ENCODE measurements around the gene GNPTG. TPM values are rescaled to one million over a fixed set of nuclear protein-coding genes. Genes with fewer than 3 reads are reported as not detected.

Gene GNPTG
- total and polyA plus RNA-seq, 9 of the 15 experiments (the other 6 are each of a cell fraction or from before 2014, with no cell fraction given) = 0.69 to 33.3 (median 13.6) TPM

DNA sequence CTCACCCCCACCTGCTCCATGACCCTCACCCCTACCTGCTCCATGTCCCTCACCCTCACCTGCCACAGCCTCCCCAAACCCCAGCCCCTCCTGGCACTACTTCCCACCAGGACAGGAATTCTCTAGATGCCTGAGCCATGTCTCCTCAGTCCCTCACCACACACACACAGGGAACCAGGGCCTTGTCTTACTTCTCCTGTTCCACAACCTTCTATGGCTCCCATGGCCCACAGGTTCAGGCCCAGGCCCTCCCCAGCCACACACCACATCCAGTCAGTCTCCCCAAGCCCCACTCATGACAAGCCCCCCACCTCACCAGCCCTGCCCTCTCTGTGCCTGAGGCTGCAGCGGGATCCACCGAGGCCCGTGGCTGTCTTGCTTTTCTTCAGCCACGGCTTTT, 45.4 kb upstream of the GNPTG start:
- no peak for FAIRE-seq
- no peak overlapping the region for H2AFZ ChIP-seq (ENCODE audit: low read depth, low read length)

More for the DNA sequence above, 45.4 kb upstream of the GNPTG start:
- no peak overlapping the region for H3K4me2 ChIP-seq (ENCODE audit: insufficient read depth, low read length)
- H3K4me1 ChIP-seq (replicated peaks in 1 of 2; ENCODE audit: control insufficient read depth in 2 of 2, insufficient read depth in 2 of 2, low read length in 2 of 2) = peaks cover 15 to 60% of the 10 kb centered on the region in 2 experiments
- no peaks in the 10 kb centered on the region for H3K9me3 ChIP-seq (replicated peaks; ENCODE audit: control insufficient read depth, insufficient read depth, low read depth, low read length)
- H3K4me3 ChIP-seq = no peak overlapping the region
- 54% methylated on average over 4 of the region's 4 CpGs for WGBS (ENCODE audit: insufficient coverage, low coverage, missing lambda C conversion rate)
- H3K79me2 ChIP-seq (ENCODE audit: control insufficient read depth, insufficient read depth, low read length) = peaks cover 19% of the 10 kb centered on the region
- BruUV-seq (replicated peaks) = no TSS peak
- TF ChIP-seq, protein P1, sequence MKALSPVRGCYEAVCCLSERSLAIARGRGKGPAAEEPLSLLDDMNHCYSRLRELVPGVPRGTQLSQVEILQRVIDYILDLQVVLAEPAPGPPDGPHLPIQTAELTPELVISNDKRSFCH (CRISPR knock-in tag; IDR thresholded peaks at IDR 0.05) = no peak
- TF ChIP-seq, protein P1 (tag; IDR thresholded peaks at IDR 0.05) = no peak
- TF ChIP-seq, protein P2, sequence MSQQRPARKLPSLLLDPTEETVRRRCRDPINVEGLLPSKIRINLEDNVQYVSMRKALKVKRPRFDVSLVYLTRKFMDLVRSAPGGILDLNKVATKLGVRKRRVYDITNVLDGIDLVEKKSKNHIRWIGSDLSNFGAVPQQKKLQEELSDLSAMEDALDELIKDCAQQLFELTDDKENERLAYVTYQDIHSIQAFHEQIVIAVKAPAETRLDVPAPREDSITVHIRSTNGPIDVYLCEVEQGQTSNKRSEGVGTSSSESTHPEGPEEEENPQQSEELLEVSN (IDR thresholded peaks at IDR 0.05; ENCODE audit: borderline replicate concordance in 1 of 2, extremely low read depth in 1 of 2, insufficient read depth in 1 of 2, insufficient read length in 1 of 2, low read depth in 1 of 2, low read length in 1 of 2, poor library complexity in 1 of 2, severe bottlenecking in 1 of 2) = no peak
- TF ChIP-seq, protein P3, sequence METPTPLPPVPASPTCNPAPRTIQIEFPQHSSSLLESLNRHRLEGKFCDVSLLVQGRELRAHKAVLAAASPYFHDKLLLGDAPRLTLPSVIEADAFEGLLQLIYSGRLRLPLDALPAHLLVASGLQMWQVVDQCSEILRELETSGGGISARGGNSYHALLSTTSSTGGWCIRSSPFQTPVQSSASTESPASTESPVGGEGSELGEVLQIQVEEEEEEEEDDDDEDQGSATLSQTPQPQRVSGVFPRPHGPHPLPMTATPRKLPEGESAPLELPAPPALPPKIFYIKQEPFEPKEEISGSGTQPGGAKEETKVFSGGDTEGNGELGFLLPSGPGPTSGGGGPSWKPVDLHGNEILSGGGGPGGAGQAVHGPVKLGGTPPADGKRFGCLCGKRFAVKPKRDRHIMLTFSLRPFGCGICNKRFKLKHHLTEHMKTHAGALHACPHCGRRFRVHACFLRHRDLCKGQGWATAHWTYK (CRISPR knock-in tag; IDR thresholded peaks at IDR 0.05) = no peak
- no peak for TF ChIP-seq ELF2 (CRISPR knock-in tag; IDR thresholded peaks at IDR 0.05)
- CTCF ChIA-PET (ENCODE audit: low intra/inter-chr PET ratio) = no interaction called here
- H3K9ac ChIP-seq (ENCODE audit: insufficient read depth in 1 of 2, low read depth in 2 of 2, low read length in 2 of 2) = peak overlapping the region in 1 of 2 experiments; percentile 58; a peak in 2 of 4 replicates
- peaks cover 9% of the 10 kb centered on the region for H3K9me1 ChIP-seq (ENCODE audit: control insufficient read depth, insufficient read depth, low read length)
- POLR2A ChIA-PET = interaction anchor here (0.6 kb wide), 1 partner anchor 8 kb away, joined by 3 read pairs; no protein-coding TSS in a partner anchor
- H3K36me3 ChIP-seq (ENCODE audit: control insufficient read depth, insufficient read depth, low read length) = peaks cover 9% of the 10 kb centered on the region; the same call in 2 of the 3 replicates
- no peak overlapping the region for H3K27ac ChIP-seq (ENCODE audit: extremely low read depth, low read depth, low read length)
- intact Hi-C loops (cut with micrococcal nuclease) (no loop called here), in situ Hi-C loops (cut with MboI) (no loop called here)
- no peak for DNase-seq (ENCODE audit: extremely low read depth in 1 of 4, low spot score in 3 of 4)
- ATAC-seq = no peak
- H4K20me1 ChIP-seq (replicated peaks; ENCODE audit: control insufficient read depth, insufficient read depth, low read length) = peaks cover 14% of the 10 kb centered on the region
- no peaks in the 10 kb centered on the region for H3K27me3 ChIP-seq (ENCODE audit: control insufficient read depth in 2 of 2, insufficient read depth in 2 of 2, low read length in 2 of 2)
